GM19099 (cell line): Measurements from ENCODE around the gene SUDS3.

Experiments used
- POLR2A ChIP-seq: IDR thresholded peaks from 3 replicates; pipeline ENCODE4 v1.6.1; 2011; ENCODE audit warnings: low read depth; ENCODE audit not compliant: insufficient read length; ENCODE audit errors: extremely low read depth

Gene SUDS3

GRCh38 chr12:118402251-118402650 lies 25.9 kb downstream of the SUDS3 start:
- no peak for TF ChIP-seq POLR2A

DNA sequence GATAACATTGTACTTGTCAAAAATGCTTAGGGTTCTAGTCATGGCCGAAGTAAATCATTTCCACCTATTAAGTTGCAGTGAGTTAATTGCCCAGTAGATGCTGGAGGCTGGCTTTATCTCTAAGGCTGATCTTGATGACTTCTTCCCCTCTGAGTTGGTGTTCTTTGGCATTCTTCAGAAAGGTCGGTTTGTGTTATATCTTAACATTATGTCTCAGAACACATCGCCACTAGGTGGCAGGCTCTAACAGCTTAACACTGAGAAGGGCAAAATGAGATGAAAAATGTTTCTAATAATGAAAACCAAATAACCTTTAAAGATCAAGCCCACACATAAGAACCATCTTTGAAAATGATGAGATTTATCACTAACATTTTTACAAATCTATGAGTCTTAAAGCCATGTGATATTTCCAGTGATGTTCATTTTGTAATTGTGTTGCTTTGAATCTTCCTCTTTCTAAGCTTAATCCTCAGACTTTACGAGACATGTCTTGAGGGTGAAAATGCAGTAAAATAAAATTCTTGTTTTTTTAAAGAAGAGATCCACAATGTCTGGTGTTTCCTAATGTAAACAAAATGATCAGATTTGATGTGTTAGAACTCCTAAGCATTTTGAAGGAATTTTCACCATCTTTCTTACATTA lies 28.6 kb downstream of the SUDS3 start:
- no peak for TF ChIP-seq POLR2A

GRCh38 chr12:118409834-118410233 lies 33.5 kb downstream of the SUDS3 start:
- no peak for TF ChIP-seq POLR2A

DNA sequence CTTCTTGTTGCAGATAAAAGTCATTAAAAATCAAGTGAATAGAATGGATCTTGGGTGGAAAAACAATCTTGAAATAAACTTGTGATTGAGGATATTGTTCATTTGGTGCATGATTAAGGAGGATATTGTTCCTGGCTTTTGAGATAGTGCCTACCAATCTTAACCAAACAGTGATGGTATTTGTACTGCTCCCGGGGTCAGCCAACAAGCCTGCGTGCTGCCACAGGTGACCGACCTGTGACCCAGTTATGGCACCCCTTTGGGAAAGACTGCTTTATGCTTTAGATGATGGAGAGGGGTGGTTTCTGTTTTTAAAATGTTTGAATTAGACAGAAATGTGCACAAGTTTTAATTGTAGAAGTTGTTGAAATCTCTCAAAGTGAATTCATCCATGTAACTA lies 41.6 kb downstream of the SUDS3 start:
- no peak for TF ChIP-seq POLR2A

DNA sequence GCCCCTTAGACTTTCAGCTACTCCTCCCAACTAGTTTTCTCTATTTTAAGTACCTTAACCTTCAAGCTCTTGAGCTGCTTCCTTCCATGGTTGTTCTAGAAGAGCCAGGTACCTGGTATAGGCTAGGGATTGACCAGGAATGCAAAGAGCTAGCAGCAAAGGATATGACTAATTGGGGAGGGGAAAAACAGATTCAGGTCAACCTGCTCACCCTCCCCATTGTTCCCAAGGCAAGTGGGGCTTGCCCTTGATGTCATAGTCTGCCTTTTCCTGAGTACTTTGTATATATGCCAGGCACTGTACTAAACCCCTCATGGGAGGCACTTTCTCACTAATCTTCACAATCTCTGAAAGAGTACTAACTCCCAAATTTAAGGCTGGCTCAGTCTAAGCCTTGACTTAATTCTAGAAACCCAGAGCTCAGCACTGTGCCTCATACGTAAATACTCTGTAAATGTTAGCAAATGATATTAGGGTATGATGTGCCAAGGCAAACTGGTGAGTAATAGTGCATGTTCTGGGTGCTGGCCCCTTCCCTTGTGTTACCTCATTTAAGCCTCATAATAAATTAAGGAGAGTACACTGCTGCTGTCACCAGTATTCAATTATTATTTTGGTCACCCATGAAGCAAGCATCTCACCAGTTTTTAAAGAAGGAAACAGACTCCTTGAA lies 42.2 kb downstream of the SUDS3 start:
- TF ChIP-seq POLR2A = no peak

DNA sequence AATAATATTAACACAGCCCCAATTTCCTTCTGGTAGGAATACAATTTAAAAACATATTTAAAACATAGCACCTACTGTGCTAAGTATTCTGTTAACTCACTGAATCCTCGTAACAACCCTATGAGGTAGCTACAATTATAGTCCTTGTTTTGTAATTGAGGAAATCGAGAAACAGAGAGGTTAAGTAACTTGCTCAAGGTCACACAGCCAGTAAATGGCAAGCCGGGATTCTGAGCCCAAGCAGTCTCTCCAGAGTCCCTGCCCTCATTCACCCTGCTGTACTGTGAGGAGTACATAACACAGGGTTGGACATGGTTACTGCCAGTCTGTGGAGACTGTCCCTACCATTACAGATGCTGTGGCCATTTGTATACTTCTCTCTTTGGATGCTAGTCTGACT lies 44.3 kb downstream of the SUDS3 start:
- TF ChIP-seq POLR2A = no peak

DNA sequence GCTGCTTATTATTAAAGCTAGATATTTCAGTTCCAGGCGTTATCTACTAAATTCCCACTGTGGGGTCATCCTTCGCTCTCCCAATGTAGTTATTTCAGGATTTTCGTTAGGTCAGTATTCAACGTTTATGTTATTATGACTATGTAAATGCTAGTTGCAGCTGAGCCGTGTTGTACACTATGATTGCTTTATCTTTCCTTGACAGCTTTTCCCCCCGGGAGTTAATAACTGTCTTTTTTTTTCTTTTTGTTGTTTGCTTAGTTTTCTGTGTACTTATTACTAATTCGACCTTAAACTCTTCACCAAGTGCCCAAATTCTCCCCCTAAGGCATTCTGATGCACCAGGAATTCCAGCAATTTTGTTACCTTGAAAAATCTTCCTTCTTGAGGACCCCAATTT lies 48.5 kb downstream of the SUDS3 start:
- TF ChIP-seq POLR2A = no peak

- no peak for TF ChIP-seq POLR2A
Measured at GRCh38 chr12:118425364-118425763, 49.0 kb downstream of the SUDS3 start.

DNA sequence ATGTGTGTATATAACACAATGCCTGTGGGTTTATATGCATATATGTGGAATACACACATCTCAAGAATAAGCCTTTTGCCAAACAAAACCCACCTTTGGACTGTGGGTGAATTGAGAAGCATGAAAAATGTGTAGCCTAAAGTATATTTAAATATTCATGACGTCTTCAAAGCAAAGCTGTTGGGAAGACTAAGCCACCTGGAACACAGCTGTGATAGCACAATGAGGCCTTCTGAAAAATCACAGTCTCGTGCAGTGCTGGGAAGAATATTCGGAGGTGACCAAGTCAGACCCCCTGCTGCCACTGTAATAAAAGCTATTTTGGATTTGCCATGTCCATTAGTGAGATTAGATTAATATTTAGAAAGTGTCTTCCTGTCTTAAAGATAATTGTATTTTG lies 51.5 kb downstream of the SUDS3 start:
- no peak for TF ChIP-seq POLR2A

DNA sequence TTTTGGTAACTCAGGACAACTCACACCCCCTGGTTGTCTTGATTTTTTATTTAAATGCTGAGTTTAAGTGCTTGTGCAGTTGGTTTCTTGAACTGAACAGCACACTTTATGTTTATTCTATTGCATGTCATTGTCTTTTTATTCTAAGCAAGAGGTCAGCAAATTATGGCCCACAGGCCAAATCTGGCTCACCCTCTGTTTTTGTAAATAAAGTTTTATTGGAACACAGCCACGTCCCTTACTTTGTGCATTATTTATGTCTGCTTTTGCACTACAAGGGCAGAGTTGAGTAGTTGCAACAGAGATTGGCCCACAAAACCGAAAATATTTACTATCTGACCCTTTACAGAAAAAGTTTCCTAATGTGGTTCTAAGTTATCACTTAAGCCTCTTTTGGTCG lies 52.3 kb downstream of the SUDS3 start:
- no peak for TF ChIP-seq POLR2A

DNA sequence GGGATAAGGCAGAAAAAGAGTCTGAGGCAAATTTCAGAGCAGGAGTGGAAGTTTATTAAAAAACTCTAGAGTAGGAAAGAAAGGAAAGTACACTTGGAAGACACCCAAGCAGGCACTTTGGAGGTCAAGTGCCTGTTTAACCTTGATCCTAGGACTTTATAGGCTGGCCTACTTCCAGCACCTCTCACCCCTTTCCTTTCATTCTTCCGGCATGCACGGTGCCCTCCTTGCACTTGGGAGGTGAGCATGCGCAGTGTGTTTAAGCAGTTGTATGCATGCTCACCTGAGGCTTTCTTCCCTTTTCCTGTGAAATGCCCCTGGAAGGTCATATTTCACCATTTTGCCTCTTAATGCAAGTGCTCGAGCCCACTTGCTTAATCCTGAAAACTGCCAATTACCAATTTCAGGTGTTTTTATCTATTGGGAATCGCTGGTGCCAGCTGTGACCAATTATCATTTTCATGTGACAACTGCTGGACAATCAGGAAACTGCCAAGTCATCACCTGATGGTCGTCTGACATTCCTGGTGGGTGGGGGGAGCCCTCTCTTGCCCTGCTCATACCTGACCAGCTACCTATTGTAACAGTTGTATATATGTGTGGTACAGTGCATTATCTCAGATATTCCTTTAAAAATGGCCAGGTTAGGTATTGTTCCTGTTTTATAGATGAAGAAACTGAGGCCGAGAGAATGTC lies 53.5 kb downstream of the SUDS3 start:
- no peak for TF ChIP-seq POLR2A

- TF ChIP-seq POLR2A = no peak
Measured at GRCh38 chr12:118430516-118430915, 54.2 kb downstream of the SUDS3 start.

DNA sequence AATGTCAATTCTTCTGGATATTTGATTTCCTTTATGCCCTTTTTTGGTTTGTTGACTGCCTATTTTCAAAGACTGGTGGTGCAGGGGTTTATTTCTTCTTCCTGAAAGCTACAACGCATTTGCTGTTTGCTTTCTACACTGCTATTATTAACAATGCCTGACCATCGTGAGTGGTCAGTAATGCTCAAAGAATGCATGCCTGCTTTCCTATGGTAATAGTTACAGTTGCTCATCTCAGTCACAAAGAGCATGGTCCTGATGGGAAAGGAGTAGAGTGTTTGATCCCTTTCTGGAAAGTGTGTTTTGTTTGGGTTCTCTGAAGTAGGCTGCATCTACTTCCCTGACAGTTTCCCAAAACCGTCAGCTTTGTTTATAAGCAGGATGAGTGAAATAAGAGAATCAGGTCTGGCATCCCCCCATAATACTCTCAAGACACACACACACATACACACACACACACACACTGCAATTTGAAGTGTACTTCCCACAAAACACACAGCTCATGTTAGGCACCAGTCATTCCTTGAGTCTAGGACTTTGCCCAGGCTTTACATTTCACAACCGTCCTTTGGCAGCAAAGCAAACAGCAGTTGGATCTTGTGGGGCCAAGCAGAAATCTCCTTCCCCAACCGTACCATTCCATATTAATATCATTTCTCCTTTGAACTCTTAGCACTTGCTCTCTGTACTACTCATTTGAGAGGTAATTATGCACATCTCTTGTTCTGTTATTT lies 56.6 kb downstream of the SUDS3 start:
- TF ChIP-seq POLR2A = no peak

DNA sequence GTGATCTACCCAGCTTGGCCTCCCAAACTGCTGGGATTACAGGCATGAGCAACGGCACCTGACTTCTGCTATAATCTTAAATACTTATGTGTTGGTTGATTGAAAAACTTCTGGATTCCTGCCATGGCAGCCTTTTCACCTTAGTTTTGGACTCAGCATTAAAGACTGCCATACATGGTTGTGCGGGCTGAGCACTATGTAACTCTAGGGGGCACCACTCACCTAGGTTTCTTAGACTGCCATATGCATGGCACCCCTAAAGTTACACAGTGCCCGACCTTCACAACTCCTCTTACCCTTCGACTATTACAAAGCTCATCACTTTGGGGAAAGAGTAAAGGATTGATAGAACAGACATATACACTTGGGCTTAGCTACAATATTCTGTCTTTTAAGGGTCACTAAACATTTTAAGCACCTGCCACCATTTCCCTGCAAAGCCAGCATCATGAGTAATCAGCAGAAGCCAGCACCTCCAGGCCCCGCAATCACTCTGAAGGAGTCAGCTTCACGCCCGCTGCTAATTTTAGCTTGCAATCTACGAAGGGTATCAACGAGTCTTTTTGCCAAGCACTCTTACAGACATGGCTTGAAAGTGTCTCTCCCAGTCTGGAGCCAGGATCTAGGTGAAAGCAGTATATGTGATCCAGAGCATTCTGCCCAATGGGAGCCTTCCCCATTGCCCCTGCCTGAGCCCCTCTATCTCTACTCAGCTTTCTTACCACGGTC lies 59.8 kb downstream of the SUDS3 start:
- no peak for TF ChIP-seq POLR2A

DNA sequence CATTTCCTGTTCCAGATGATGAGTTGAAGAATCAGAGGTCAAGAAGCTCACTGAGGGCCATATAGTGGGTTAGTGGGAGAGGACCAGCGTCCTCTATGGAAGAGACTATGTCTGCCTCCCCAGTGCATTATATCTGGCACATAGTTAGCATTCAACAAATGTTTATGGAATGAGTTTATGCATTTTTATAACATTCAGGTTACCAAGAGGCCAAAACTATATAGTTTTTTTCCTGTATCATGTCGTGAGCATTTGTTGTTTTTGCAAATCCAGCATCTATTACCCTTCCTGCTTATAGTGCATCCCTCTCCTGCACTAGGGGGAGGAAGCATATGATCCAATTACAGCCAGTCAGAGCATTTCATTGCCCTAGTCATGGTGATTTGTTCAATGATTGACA lies 60.6 kb downstream of the SUDS3 start:
- TF ChIP-seq POLR2A = no peak
